Endothelial cell of umbilical vein (primary cell): Measurements from ENCODE around the gene SPIB.

ENCODE experiments used
- CTCF ChIP-seq, 2 donors: IDR thresholded peaks; 1 replicate in 1 of 2; 2 replicates in 1 of 2; pipeline ENCODE4 v1.5.1; 2011; ENCODE audit warnings: low read length in 2 of 2, mild to moderate bottlenecking in 2 of 2, moderate library complexity in 2 of 2, control low read depth in 1 of 2, inconsistent platforms in 1 of 2, low read depth in 1 of 2; ENCODE audit not compliant: insufficient read depth in 1 of 2; ENCODE audit errors: extremely low read depth in 1 of 2
- POLR2AphosphoS5 ChIP-seq: IDR thresholded peaks from 2 replicates; pipeline ENCODE4 v1.6.1; 2012; ENCODE audit warnings: low read depth, mild to moderate bottlenecking, control low read depth, low read length, moderate library complexity; ENCODE audit not compliant: insufficient read depth

DNA sequence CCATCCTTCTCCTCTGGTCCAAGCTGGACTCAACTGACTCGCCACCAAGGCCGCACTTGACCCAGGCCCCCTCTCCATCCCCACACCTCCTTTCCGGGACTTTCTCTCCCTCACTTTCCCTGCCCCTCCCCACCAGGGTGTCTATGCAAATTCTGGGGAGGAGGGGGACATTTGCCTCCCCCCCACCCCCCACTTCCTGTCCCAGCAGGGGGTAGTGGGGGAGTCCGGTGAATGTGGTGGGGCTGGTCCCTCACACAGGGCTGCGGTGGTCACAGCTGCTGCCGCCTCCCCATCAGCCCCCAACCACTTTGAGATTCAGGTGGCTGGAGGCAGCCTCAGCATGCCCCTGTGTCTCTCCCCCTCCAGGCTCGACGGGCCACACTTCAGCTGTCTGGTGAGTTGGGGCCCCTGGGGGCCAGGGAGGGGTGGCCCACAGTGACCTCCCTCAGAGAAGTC is 870 bp downstream of the SPIB start:
- TF ChIP-seq CTCF (IDR thresholded peaks at IDR 0.05; ENCODE audit: extremely low read depth in 1 of 2, insufficient read depth in 1 of 2, low read depth in 1 of 2, low read length in 2 of 2) = no peak
- no peak for TF ChIP-seq POLR2AphosphoS5
